Kidney (tissue), 14 donors: ENCODE data around the gene PCYT1A. TPM values are rescaled to one million over a fixed set of nuclear protein-coding genes. Genes with fewer than 3 reads are reported as not detected.
A peak's percentile ranks its signal among the peaks of the same experiment; 100 is the strongest.

ENCODE experiments used
- DNase-seq, 5 donors: peaks; one replicate each; pipeline ENCODE4 v3.0.0-alpha.2; 2013 to 2020
- FAIRE-seq: peaks from 2 replicates; lab custom pipeline; 2012; peaks lifted over from hg19 to GRCh38; lab: Jason Lieb, UNC
- H3K27ac ChIP-seq, 2 donors: one replicate each; pipeline ENCODE4 v1.7.0; 2013; ENCODE audit warnings: low read depth in 2 of 2, low read length in 2 of 2, inconsistent platforms in 1 of 2
- H3K27me3 ChIP-seq: one replicate; pipeline ENCODE4 v1.7.1; 2013; ENCODE audit warnings: low read length, inconsistent platforms; ENCODE audit not compliant: control insufficient read depth, insufficient read depth
- H3K36me3 ChIP-seq, 3 donors: one replicate each; pipeline versions ENCODE4 v1.7.0 to v1.7.1; 2013; ENCODE audit warnings: low read length in 3 of 3, control low read depth in 1 of 3, inconsistent platforms in 1 of 3; ENCODE audit not compliant: insufficient read depth in 3 of 3, control insufficient read depth in 2 of 3
- H3K4me1 ChIP-seq, 3 donors: one replicate each; pipeline versions ENCODE4 v1.7.0 to v1.7.1; 2013; ENCODE audit warnings: low read length in 3 of 3, inconsistent platforms in 1 of 3, low read depth in 1 of 3; ENCODE audit not compliant: control insufficient read depth in 2 of 3, insufficient read depth in 2 of 3
- H3K4me3 ChIP-seq, 3 donors: one replicate each; pipeline versions ENCODE4 v1.7.0 to v1.8.1; 2013; ENCODE audit warnings: low read length in 3 of 3, control low read depth in 1 of 3, inconsistent platforms in 1 of 3
- H3K9ac ChIP-seq, 3 donors: one replicate each; pipeline versions ENCODE4 v1.7.0 to v1.7.1; 2013; ENCODE audit warnings: low read length in 3 of 3, control low read depth in 1 of 3, inconsistent platforms in 1 of 3
- H3K9me3 ChIP-seq, 3 donors: one replicate each; pipeline versions ENCODE4 v1.7.0 to v1.7.1; 2013; ENCODE audit warnings: low read length in 3 of 3, control low read depth in 1 of 3, inconsistent platforms in 1 of 3; ENCODE audit not compliant: control insufficient read depth in 2 of 3, insufficient read depth in 1 of 3
- CTCF ChIP-seq: IDR thresholded peaks from 3 replicates; pipeline ENCODE4 v1.5.1; 2012; ENCODE audit warnings: mild to moderate bottlenecking, moderate library complexity, borderline replicate concordance; ENCODE audit not compliant: insufficient read depth; ENCODE audit errors: extremely low read depth
- intact Hi-C: fragments of 100-400 bp; cut with DNase I; formaldehyde crosslinking; loops from one replicate; pipeline ENCODE4 v1.11.1; 2022
- polyA plus RNA-seq: library from polyadenylated mRNA; stranded (reverse); fragments of 350-450 nt; fragmentation: Illumina TruSeq; extraction: RNeasy Lipid Tissue Mini Kit (QIAGEN cat#74804); gene quantifications from one replicate; pipeline ENCODE4 v1.2.3, GENCODE V29; 2014; ENCODE audit warnings: low read depth, low replicate concordance; ENCODE audit not compliant: insufficient read depth
- total RNA-seq: library from RNA; stranded (reverse); fragmentation: NEBNext Ultra II Directional; extraction: Animal tissue kit (Norgen Biotek cat#: 25700); gene quantifications from one replicate; pipeline ENCODE4 v1.2.1, GENCODE V29; 2021
- donor health status: control.
- donor health status: control.
- donor health status: control.
- donor health status: control.
- donor health status: control.
- donor health status: DM: yes; HTN: yes; CAD: no.
- donor health status: Normal renal cell carcinoma (clear cell type).

Gene PCYT1A
- total and polyA plus RNA-seq, 2 donors from 2014 or later, result 19.6 to 57.6 TPM

- DNase-seq (peak in 1 of 5 donors; percentile 64), FAIRE-seq (no peak)
- intact Hi-C loops, result no loop called here
- H3K27ac ChIP-seq, result no peak overlapping the region
- H3K9me3 ChIP-seq, result no peaks in the 10 kb centered on the region
- H3K27me3 ChIP-seq, result no peaks in the 10 kb centered on the region
- peaks cover 0 to 4% (median 0%) of the 10 kb centered on the region in 3 donors for H3K4me1 ChIP-seq
- H3K4me3 ChIP-seq, result no peak overlapping the region
- H3K36me3 ChIP-seq, result no peaks in the 10 kb centered on the region
- H3K9ac ChIP-seq, result no peak overlapping the region
- TF ChIP-seq CTCF, result no peak
Observed at GRCh38 chr3:196198081-196198675, 89.3 kb downstream of the PCYT1A start.

- FAIRE-seq, result no peak
- H3K36me3 ChIP-seq, result no peaks in the 10 kb centered on the region
- no peaks in the 10 kb centered on the region for H3K27me3 ChIP-seq
- peak in 1 of 5 donors; percentile 75 for DNase-seq
- no peak overlapping the region for H3K4me3 ChIP-seq
- H3K9me3 ChIP-seq, result no peaks in the 10 kb centered on the region
- no peak for TF ChIP-seq CTCF
- no peak overlapping the region for H3K9ac ChIP-seq
- peaks cover 0 to 6% (median 0%) of the 10 kb centered on the region in 3 donors for H3K4me1 ChIP-seq
- H3K27ac ChIP-seq, result no peak overlapping the region
- intact Hi-C loops, result no loop called here
Observed at GRCh38 chr3:196197524-196197923, 90.0 kb downstream of the PCYT1A start.

- FAIRE-seq, result no peak
- Histone ChIP-seq H3K4me3 (no peak overlapping the region), H3K27ac (no peak overlapping the region), H3K27me3 (no peaks in the 10 kb centered on the region), H3K4me1 (peaks cover 0 to 6% (median 0%) of the 10 kb centered on the region in 3 donors), H3K36me3 (no peaks in the 10 kb centered on the region), H3K9me3 (no peaks in the 10 kb centered on the region), H3K9ac (no peak overlapping the region)
- intact Hi-C loops, result no loop called here
- no peak for TF ChIP-seq CTCF
- DNase-seq, result peak in 1 of 5 donors; percentile 71
Observed at GRCh38 chr3:196195664-196196265, 91.8 kb downstream of the PCYT1A start.
